Thyroid gland (tissue), 4 donors: ENCODE measurements around the gene HRH3.

Experiments
- POLR2A ChIP-seq, 2 donors: fragments of 450-650 bp; IDR thresholded peaks; one replicate each; pipeline ENCODE4 v1.6.1; 2017; ENCODE audit warnings: antibody characterized with exemption in 2 of 2, mild to moderate bottlenecking in 2 of 2, moderate library complexity in 1 of 2
- TF ChIP-seq, protein P1 (sequence below), 6 experiments: fragments of 200-600 bp in 3 of 6; fragments of 450-650 bp in 3 of 6; sonication (generic) in 3 of 6; IDR thresholded peaks; one replicate each; pipeline ENCODE4 v1.5.1; 2016 to 2019; ENCODE audit warnings: antibody characterized with exemption in 6 of 6, mild to moderate bottlenecking in 2 of 6, inconsistent platforms in 1 of 6, moderate library complexity in 1 of 6

GRCh38 chr20:62236766-62237513 is 16.9 kb upstream of the HRH3 start:
- TF ChIP-seq, protein P1, sequence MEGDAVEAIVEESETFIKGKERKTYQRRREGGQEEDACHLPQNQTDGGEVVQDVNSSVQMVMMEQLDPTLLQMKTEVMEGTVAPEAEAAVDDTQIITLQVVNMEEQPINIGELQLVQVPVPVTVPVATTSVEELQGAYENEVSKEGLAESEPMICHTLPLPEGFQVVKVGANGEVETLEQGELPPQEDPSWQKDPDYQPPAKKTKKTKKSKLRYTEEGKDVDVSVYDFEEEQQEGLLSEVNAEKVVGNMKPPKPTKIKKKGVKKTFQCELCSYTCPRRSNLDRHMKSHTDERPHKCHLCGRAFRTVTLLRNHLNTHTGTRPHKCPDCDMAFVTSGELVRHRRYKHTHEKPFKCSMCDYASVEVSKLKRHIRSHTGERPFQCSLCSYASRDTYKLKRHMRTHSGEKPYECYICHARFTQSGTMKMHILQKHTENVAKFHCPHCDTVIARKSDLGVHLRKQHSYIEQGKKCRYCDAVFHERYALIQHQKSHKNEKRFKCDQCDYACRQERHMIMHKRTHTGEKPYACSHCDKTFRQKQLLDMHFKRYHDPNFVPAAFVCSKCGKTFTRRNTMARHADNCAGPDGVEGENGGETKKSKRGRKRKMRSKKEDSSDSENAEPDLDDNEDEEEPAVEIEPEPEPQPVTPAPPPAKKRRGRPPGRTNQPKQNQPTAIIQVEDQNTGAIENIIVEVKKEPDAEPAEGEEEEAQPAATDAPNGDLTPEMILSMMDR (IDR thresholded peaks at IDR 0.05), result no peak
- no peak for TF ChIP-seq POLR2A (IDR thresholded peaks at IDR 0.05)
